ENCODE data around the gene GAREM2.
"Not testable (repeated sequence)": the region's sequence is repeated elsewhere in the genome, so short reads cannot be mapped to it uniquely, and the experiment has no call there.

The GAREM2 gene

GRCh38 chr2:26172871-26173775 lies at the start of gene GAREM2:
GAREM2 (plus strand) TSS chr2:26173088; CDS start chr2:26173221, 133 bp downstream.
- no peak for DNase-seq

DNA sequence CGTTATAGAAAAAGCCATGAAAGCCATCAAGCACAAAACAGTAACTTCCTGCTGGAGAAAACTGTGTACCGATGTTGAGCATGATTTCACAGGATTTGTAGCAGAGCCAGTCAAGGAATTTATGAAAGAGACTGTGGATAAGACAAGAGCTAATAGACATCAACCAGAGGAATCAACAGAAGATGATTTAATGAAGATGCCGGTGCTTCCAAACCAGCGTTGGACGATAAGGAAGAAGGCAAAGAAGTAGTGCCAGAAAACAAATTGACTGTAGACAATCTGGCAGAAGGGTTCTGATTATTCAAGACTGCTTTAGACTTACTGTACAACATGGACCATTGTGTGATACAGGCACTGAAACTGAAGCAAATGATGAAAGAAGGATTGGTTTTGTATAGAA lies 49.5 kb upstream of the GAREM2 start:
- DNase-seq, result no peak

GRCh38 chr2:26126074-26126473 lies 46.8 kb upstream of the GAREM2 start:
- no peak for DNase-seq

DNA sequence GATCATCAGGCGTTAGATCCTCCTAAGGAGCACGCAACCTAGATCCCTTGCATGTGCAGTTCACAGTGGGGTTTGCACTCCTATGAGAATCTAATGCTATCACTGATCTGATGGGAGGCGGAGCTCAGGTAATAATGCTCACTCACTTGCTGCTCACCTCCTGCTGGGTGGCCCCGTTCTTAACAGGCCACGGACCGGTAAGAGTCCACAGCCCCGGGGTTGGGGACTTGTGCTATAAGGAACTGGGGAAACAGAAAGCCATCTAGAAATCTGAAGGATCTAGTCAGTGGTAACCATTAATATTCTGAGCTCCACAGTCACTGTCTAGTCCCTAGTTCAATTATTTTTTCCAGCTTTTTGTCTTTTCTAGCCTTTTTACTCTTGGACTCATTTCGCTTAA lies 44.7 kb upstream of the GAREM2 start:
- DNase-seq, result no peak

DNA sequence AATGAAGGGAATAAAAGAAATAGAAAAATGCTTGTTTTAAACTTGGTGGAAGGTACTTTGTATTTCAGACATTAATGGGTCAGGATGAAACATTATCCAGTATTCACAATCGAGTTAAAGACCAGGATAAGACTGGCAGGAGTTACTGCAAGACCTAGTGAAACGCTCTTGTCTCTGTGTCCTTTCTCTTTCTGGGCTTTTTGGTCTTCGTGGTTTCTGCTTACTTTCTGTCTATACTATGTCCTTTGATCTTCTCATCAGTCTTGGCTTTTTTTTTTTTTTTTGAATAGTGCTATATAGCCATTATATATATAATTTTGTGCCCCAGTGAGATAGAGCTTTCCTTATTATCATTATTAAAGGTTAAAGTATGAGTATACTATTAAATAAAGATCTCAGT lies 42.1 kb upstream of the GAREM2 start:
- DNase-seq, result no peak

DNA sequence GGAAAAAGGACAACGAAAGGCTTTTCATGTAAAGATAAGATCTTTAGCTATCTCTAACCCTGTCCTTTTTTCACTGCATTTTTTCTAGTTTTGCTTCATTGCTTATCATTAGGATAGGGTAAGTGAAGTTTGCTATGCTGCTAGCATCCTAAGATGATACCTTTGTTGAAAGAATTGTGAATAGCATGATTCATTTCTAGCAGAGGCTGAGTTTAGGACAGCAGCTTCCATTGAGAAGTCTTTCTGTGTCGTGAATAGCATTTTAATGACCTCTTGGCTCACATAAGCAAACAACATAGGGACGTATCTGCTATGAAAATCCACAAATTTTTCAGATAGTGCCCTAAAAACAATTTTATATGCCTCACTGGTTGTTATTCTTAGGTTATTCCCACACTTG lies 36.4 kb upstream of the GAREM2 start:
- no peak for DNase-seq

DNA sequence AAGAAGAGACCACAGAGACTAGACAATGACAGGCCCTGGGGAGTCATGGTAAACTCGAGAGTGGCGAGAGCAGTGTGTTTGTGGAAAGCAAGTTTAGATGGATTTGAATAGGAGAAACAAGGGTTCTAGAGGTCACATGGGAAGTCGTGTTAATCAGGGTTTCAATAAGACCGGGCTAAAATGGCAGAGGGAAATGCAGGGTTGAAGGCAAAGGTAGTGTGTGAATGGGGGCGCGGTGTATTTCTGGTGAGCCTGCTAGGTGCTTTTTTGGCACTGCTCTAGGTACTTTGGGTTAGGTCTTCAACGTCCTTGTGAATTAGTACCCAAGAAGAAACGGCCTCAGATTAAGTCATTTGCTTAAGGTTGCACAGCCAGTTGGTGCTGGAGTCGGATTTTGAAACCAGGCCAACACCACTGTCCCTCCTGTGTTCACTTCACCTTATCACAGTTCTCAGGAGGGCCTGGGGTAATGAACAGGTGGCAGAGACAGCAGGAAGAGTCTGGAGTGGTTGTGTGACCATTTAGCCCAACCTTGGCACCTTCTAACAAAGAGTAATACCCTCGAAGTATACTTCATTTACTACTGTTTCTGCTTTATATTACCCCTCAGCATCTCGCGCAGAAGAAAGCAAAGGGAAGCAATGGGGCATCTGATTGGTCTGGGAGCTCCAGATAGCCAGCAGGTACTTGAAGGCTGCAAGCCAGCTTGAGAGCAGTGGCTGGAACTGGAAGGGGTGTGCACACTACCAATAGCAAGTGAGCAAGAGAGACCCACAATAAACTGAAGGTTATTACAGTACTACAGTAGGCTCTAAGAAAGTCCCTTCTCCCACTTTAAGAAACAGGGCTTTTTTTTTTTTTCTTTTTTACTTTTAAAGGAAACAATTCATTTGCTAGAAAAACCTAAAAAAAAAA lies 33.4 kb upstream of the GAREM2 start:
- DNase-seq, result no peak

DNA sequence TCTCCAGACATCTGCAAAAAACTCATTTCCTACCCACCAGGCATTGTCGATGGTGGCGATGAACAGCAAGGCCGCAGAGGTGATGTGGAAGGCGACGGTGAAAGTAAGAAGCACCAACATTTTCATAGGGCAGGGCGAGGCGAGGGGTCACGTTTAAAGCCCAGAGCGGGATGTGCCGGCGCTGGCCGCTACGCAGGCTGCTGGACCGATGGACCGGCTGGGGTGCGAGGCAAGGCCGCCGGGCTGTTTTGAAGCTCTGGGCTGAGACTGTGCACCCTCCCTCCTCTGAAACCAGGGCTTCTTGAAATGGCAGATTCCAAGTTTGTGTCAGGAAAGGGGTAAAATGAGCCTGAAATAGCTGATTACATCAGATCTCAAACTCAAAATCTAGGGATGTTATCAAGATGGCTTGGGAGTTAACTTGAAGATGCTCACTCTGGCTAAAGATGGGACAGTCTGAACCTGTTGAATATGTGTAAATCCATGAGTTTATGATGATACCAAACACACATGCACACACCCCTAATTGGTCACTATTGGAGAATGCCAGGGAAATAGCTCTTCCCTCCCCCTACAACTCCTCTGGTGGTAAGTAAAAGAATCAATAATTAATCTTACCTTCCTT lies 31.6 kb upstream of the GAREM2 start:
- no peak for DNase-seq

DNA sequence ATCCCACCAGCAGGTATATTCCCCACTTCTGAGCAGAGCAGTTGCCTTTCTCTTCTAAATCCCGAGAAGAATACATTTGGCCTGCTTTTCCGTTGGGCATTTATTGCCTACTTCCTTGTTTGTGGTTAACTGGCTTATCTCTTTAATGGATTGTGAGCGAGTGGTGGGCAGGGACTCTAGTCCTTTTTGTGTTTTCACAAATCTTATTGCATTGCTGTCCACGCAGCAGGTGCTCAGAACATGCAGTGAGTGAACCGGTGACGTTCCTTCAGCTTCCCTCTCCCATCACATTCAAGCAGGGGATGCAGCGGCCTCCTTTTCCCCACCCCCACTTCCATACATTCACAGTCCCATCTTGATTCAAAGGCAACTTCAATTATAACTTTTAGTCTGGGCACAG lies 28.9 kb upstream of the GAREM2 start:
- DNase-seq, result no peak

- peak; percentile 71 for DNase-seq
Observed at GRCh38 chr2:26144953-26145680, 27.8 kb upstream of the GAREM2 start.

DNA sequence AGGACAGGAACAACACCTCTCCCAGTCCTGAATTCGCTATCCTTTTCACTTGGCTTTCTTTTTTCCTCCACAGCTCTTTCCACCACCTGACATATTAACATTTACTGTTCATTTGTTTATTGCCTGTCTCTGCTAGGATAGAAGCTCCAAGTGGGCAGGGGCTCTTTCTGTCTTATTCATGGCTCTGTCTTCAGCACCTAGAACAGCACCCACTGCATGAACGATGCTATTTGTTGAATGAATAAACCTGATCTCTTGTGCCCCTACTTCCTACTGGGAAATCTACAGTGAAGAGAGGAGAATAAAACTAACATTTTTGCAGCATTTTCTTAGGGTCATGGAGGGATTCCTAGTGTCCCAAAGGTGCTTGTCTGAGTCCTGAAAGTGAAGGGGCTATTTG lies 24.4 kb upstream of the GAREM2 start:
- no peak for DNase-seq

GRCh38 chr2:26150243-26150642 lies 22.6 kb upstream of the GAREM2 start:
- no peak for DNase-seq

DNA sequence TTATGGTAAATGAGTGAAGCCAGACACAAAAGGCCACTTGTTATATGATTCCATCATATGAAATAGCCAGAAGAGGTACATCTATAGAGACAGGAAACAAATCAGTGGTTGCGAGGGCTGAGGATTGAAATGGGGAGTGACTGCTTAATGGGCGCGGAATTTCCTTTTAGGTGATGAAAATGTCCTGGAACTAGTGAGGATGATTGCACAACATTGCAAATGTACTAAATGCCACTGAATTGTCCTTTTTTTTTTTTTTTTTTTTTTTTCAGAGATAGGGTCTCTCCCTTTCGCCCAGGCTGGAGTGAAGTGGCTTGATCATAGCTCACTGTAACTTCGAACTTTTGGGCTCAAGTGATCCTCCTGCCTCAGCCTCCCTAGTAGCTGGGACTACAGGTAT lies 15.3 kb upstream of the GAREM2 start:
- DNase-seq, result no peak

GRCh38 chr2:26161926-26162325 lies 11.0 kb upstream of the GAREM2 start:
- DNase-seq, result no peak

GRCh38 chr2:26162963-26163362 lies 9.9 kb upstream of the GAREM2 start:
- no peak for DNase-seq

DNA sequence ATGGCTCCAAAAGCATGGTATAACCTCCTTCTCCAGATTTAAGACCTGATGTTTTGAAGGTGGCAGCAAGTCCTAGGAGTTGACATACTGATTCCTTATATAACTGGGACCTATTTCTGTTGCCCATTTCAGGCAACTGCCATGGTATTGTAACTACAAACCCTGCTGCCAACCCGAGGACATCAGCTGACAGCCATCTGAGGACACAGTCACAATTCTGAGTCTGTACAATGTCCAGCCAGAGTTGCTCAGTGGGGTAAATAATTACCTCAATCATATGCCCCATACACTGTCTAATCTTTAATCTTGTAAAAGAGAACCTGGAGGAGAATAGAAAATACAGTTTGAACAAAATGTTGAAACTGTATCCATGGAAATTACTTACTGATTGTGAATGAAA lies 8.7 kb upstream of the GAREM2 start:
- no peak for DNase-seq

GRCh38 chr2:26164641-26165211 lies 8.2 kb upstream of the GAREM2 start:
- DNase-seq, result no peak

DNA sequence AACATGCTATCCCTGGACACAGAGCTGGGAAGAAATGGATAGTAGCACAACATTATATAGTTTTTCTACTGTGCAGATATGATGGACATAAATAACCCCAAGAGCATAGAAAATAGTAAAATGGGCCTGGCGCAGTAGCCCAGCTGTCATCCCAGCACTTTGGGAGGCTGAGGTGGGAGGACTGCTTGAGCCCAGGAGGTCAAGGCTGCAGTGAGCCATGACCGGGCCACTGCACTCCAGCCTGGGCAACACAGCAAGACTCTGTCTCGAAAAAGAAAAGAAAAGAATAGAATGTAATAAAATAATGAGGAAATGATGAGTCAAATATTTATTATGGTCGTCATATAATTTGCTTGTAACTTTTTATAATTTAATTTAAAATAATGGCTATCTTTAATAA lies 7.5 kb upstream of the GAREM2 start:
- no peak for DNase-seq

- DNase-seq, result not testable (repeated sequence)
Observed at GRCh38 chr2:26166541-26166940, 6.3 kb upstream of the GAREM2 start.

GRCh38 chr2:26168785-26169184 lies 4.1 kb upstream of the GAREM2 start:
- DNase-seq, result no peak

DNA sequence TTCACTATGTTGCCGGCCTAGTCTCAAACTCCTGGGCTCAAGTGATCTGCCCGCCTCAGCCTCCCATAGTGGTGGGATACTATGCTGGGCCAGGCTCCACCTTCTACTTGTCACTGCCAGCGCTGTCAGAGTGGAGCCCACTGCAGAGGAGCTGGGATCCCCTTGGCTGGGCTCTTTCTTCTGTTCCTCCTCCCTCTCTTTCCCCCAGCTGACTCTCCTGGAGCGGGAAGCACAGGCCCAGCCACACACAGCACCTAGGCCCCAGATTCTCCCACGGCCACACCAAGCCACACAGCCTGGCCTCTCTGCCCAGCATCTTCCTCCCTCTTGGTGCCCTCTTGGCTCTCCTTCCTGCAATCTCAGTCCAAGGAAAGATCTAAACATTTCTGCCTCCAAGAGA lies 3.7 kb upstream of the GAREM2 start:
- DNase-seq, result no peak

- no peak for DNase-seq
Observed at GRCh38 chr2:26169681-26170414, 3.0 kb upstream of the GAREM2 start.
